Measurements from ENCODE around the gene RPL13. TPM values are rescaled to one million over a fixed set of nuclear protein-coding genes. Genes with fewer than 3 reads are reported as not detected.

The RPL13 gene
- total RNA-seq, 1 donor from 2014 or later = 882 TPM

DNA sequence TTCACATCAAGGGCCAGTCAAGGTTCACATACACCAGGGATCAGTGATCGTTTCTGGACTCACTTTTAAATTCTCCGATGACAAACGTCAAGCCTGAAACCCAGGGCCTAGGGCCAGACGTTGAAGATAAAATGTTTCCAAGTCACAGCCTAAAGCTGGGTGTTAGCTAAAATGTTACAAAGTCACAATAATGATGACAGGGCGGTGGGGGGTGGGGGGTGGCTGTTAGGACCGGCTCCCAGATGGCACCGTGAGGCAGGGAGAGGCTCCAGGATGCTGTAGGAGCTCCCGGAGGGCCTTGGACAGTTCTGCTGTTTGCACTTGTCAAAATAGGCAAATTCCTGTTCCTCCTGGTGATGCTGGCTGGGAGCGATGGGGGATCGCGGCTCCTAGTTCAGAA lies 16.4 kb upstream of the RPL13 start:
- intact Hi-C loops (cut with DNase I) = no loop called here
- DNase-seq (ENCODE audit: low spot score) = no peak

DNA sequence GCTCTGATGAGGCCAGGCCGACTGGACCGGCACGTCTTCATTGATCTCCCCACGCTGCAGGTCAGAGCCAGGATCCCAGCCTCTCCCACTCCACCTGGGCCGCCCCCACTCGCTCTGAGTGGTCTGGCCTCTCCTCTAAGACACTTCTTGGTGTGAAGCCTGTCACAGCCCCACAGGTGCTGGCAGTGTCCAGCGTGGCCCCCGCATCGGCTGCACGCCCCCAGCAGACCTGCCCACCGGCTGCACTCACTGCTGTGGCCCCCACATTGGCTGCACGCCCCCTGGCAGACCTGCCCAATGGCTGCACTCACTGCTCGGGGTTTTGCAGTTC lies 15.8 kb upstream of the RPL13 start:
- no peak for DNase-seq (ENCODE audit: low spot score)
- intact Hi-C loops (cut with DNase I) = no loop called here

DNA sequence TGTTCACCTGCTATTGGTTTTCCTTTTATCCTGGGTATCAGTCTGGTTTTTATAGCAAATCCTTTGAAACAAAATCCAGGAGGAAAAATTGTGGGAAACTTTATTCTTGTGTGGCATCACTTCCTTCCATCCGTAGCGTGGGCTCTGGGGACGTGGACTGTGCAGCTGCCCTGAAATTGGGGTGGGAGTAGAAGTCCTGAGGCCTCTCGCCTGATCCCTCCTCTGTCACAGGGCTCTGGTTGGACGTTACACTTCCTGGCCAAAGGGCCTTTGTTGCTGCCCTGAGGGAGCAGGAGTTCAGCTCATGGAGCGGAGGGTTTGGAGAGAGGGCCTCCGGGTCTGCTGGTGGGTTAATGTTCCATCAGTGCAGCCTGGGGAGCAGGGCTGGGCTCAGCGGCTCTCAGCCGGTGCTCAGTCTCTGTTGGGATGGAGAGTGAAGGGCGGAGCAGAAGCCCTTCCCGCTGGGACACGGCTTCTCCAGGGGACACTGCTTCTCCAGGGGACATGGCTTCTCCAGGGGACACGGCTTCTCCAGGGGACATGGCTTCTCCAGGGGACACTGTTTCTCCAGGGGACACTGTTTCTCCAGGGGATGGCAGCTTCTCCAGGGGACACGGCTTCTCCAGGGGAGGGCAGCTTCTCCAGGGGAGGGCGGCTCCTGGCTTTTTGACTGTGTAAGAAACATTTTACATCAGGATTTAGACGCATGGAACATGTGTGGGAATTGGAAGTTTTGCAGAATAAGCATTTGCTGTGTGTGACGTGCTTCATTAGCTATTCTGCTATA lies 15.2 kb upstream of the RPL13 start:
- no peak for DNase-seq (ENCODE audit: low spot score)

DNA sequence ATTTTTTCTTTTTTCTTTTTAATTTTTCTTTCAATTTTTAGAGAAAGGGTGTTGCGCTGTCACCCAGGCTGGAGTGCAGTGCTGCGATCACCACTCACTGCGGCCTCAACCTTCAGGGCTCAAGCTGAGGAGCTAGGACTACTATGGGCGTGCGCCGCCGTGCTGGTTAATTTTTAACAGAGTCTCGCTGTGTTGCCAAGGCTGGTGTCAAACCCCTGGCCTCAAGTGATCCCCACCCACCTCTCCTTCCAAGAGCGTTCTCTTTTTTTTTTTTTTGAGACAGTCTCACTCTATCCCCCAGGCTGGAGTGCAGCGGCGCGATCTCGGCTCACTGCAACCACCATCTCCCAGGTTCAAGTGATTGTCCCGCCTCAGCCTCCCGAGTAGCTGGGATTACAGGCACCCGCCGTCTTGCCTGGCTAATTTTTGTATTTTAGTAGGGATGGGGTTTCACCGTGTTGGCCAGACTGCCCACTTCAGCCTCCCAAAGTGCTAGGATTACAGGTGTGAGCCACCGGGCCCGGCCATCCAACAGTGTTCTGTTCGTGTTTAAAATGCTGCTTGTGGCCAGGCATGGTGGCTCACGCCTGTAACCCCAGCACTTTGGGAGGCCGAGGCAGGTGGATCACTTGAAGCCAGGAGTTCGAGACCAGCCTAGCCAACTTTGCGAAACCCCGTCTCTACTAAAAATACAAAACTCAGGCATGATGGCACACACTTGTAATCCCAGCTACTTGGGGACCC lies 14.5 kb upstream of the RPL13 start:
- intact Hi-C loops (cut with DNase I) = no loop called here
- DNase-seq (ENCODE audit: low spot score) = no peak

More for the DNA sequence above, 15.2 kb upstream of the RPL13 start:
- intact Hi-C loops (cut with DNase I) = no loop called here

DNA sequence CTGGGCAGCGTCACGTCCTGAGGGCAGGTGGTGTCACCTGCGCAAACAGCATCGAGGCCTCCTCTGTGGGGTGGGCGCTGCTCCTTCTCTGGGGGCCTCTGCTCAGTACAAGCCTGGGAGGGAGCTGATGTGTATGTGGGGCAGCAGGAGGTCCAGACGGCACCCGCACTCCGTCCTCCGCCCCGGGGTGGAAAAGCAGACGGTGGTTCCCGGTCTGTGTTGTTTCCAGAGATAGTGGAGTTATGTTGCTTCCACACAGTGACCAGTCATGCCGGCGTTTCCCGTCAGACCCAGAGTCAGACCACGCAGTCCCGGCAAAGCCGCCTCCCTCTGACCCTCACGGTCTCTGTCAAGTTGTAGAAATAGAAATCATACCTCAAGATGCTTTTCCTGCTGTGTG lies 13.7 kb upstream of the RPL13 start:
- intact Hi-C loops (cut with DNase I) = no loop called here
- DNase-seq (ENCODE audit: low spot score) = no peak

DNA sequence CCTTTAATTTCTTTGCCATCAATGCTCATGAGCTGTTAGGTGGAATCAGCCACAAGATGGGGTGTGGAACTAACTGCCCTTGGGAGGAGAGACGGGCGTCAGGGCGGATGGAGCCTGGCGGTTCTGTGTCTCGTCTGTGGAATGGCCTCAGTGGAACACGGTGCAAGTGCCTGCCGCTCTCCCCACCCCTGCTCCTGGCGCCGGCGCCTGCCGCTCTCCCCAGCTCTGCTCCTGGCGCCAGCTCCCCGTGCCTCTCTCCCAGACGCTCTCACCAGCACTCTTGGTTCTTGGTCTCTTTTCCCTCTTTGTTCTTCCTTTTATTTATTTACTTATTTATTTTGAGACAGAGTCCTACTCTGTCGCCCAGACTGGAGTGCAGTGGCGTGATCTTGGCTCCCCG lies 13.2 kb upstream of the RPL13 start:
- intact Hi-C loops (cut with DNase I) = no loop called here
- DNase-seq (ENCODE audit: low spot score) = no peak

DNA sequence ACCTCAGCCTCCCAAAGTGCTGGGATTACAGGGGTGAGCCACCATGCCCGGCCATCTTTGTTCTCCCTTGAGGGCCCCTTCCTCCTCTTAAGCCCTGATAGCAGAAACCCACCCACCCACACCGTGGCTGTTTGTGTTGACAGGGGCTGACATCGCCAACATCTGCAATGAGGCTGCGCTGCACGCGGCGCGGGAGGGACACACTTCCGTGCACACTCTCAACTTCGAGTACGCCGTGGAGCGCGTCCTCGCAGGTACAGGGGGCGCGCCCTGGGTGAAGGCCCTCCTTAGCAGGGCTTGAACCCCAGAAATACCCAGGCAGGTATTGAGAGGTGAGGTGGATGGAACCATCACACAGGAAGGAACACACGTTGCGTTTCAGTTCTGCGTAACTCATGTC lies 12.6 kb upstream of the RPL13 start:
- DNase-seq (ENCODE audit: low spot score) = no peak
- intact Hi-C loops (cut with DNase I) = no loop called here

DNA sequence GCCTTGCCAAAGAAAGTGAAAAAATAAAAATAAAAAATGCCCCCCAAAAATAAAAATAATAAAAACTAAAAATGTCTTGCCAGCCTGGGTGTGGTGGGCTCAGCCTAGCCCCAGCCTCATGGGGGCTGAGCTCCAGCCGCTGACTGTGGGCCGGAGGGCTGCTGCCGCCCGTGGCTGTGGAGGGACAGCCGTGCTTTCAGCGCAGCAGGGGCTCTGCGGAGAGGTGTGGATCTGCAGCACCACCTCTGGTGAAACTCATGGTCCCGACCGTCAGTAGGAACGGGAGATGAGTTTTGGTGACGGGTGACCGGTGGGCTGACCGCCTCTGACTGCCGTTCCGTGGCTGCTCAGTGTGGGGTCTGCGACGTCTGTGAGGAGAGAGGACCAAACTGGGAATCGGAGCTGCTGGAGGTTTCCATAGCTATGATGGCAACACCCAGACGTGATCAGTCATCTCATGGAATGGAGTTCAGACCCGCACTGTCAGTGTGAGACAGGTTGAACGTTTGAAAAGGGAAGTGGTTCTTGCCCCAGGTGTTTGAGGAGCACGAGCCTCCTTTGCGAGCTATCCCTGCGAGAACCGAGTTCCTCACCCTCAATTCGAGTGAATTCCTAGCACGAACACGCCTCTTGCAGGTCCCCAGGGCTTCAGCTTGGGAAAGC lies 12.0 kb upstream of the RPL13 start:
- intact Hi-C loops (cut with DNase I) = no loop called here

DNA sequence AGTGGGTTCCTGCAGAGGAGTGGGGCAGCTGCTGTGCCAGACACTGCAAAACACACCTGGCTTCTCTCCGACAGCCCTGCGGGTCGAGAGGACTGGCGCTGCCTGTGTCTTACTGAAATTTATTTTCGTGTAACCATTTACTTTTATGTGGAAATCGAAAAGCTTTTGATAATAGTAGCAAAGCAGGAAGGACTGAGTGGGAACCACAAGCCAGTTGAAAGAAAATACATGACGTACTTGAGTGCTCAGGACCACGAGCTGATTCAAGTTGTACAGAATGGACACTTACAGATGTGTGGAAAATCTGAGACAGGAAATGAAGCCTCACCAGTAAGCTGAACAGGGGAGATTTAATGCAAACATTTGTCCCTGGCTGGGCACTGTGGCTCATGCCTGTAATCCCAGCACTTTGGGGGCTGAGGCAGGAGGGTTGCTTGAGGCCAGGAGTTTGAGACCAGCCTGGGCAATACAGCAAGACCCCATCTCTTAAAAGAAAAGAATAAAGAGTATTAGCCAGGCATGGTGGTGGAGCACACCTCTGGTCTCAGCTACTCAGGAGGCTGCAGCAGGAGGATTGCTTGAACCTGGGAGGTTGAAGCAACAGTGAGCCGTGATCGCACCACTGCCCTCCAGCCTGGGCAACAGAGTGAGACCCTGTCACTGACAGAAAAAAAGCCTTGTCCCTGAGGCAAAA lies 11.3 kb upstream of the RPL13 start:
- intact Hi-C loops (cut with DNase I) = no loop called here

More for the DNA sequence above, 12.0 kb upstream of the RPL13 start:
- no peak for DNase-seq (ENCODE audit: low spot score)

DNA sequence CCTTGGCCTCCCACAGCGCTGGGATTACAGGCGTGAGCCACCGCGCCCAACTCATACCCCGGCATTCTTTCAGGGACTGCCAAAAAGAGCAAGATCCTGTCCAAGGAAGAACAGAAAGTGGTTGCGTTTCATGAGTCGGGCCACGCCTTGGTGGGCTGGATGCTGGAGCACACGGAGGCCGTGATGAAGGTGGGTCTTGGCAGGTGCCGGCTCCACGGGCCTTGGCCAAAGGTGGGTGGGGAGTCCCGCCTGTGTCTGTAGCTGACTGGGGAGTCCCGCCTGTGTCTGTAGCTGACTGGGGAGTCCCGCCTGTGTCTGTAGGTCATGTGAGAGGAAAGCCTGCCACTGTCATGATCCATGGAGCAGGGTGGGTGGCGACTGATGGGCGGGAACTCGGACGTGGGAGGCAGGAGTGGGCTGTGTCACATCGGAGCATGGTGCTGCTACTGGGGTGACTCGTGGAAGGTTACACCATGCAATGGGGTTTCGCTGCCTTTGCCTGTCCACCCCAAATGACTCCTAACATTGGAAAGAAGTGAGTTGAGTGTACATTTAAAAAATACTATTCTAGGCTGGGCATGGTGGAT lies 10.0 kb upstream of the RPL13 start:
- no peak for DNase-seq (ENCODE audit: low spot score)
- intact Hi-C loops (cut with DNase I) = no loop called here

More for the DNA sequence above, 11.3 kb upstream of the RPL13 start:
- no peak for DNase-seq (ENCODE audit: low spot score)

DNA sequence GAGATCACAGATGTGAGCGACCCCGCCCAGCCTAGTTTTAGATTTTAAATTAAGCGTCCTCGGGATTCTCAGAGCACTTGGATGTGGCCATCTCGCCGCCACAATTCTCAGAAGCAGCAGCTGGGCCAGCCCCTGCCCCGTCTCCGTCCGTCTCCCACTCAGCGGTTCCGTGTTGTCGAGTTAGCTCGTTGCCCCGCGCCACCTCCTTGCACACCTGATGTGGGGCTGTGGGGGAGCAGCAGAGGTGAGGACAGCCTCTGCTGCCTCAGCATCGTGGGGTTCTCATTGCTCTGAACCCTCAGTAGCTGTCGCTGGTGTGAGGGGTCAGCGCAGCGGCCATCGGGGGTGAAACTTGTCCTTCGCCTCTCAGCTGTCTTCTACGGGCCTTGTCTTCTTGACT lies 8.2 kb upstream of the RPL13 start:
- DNase-seq (ENCODE audit: low spot score) = no peak
- intact Hi-C loops (cut with DNase I) = no loop called here

DNA sequence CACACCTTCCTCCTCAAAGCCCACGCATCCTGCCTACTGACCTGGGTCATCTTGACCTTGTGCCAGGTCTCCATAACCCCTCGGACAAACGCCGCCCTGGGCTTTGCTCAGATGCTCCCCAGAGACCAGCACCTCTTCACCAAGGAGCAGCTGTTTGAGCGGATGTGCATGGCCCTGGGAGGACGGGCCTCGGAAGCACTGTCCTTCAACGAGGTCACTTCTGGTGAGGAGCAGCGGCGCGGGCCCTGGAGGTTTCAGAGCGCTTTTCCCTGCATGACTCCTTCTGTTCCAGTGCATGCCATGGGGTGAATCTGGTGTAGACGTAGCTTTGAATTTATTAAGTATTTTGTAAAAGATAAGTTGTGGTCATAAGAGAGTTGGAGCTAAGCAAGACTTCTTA lies 7.6 kb upstream of the RPL13 start:
- intact Hi-C loops (cut with DNase I) = no loop called here
- DNase-seq (ENCODE audit: low spot score) = no peak

DNA sequence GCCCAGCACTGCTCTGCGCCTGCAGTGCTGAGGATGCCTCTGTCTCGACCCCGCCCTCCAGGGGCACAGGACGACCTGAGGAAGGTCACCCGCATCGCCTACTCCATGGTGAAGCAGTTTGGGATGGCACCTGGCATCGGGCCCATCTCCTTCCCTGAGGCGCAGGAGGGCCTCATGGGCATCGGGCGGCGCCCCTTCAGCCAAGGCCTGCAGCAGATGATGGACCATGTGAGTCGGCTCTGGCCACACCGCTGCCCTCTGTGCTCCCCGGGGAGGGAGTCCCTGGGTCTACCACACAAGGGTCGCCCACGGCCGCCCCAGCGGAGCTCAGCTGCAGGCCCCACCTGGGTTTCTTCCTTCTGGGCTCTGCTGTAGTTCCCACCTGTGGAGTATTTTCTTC lies 6.7 kb upstream of the RPL13 start:
- intact Hi-C loops (cut with DNase I) = no loop called here
- DNase-seq (ENCODE audit: low spot score) = no peak

DNA sequence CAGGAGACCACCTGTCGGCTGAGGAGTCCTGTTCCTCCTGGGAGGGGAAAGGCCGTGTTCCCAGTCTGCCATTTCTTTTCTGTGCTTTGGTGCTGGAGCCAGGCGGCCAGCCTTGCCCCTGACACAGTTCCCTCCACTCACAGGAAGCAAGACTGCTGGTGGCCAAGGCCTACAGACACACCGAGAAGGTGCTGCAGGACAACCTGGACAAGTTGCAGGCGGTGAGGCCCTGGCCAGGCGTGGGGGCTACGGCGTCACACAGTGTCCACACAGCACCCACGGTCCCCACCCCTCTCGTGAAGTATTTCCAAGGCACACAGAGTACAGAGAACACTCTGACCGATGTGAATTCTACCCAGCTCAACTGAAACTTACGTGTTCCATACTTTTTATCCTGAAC lies 6.1 kb upstream of the RPL13 start:
- intact Hi-C loops (cut with DNase I) = no loop called here
- DNase-seq (ENCODE audit: low spot score) = no peak

DNA sequence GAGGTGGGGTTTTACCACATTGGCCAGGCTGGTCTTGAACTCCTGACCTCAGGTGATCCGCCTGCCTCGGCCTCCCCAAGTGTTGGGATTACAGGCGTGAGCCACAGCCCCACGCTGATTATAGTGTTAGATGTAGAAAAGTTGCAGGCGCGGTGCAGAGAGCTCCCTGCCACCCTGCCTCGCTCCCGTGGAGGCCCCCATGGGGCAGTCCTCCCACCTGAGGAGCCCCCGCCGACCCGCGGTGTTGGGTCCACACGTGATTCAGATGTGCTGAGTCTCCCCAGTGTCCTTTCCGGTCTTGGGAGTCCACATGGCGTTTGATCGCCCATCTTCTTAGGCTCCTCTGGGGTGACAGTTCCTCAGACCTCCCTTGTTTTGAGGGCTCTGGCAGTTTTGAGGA lies 5.2 kb upstream of the RPL13 start:
- DNase-seq (ENCODE audit: low spot score) = no peak
- intact Hi-C loops (cut with DNase I) = no loop called here

DNA sequence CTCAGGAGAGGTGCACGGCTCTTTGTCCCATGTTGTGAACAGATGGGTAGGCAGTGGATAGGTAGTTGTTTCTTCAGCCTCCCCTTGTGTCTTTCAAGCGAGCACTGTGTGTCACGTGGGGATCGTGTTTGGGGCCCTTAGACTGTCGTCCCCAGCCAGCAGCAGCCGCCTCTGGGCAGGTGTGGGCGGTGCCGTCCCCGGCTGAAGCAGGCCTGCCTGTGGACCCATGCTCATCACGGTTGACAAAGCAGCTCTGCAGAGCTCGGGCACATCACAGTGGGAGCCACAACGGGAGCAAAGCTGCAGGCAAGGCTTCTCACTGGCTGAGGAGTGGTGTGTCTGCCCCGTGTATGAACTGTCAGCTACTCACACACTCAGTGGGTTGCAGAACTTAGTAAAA lies 4.7 kb upstream of the RPL13 start:
- intact Hi-C loops (cut with DNase I) = loop anchor here (2.0 kb wide), 1 partner anchor 221 kb away; no protein-coding TSS in a partner anchor
- DNase-seq (ENCODE audit: low spot score) = no peak

DNA sequence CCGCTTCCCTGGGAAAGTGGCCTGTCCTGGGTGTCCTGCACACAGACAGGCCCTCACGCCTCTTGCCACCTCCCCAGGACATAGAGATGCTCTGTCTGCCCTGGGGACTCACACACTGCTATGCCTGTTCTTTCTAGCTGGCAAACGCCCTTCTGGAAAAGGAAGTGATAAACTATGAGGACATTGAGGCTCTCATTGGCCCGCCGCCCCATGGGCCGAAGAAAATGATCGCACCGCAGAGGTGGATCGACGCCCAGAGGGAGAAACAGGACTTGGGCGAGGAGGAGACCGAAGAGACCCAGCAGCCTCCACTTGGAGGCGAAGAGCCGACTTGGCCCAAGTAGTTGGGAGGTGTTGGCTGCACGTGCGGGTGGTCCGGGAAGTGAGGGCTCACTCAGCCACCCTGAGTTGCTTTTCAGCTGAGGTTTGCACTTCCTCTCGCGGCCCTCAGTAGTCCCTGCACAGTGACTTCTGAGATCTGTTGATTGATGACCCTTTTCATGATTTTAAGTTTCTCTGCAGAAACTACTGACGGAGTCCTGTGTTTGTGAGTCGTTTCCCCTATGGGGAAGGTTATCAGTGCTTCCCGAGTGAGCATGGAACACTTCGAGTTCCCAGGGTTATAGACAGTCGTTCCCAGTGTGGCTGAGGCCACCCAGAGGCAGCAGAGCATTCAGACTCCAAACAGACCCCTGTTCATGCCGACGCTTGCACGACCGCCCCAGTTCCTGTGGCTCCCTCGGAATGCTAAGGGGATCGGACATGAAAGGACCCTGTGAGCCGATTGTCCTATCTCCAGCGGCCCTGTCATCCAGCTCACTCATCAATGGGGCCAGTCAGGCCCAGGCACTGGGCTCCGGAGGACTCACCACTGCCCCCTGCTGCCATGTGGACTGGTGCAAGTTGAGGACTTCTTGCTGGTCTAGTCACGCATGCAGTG lies 3.5 kb upstream of the RPL13 start:
- peak; percentile 88 for DNase-seq (ENCODE audit: low spot score)
- intact Hi-C loops (cut with DNase I) = loop anchor here (2.0 kb wide), 1 partner anchor 222 kb away; no protein-coding TSS in a partner anchor

DNA sequence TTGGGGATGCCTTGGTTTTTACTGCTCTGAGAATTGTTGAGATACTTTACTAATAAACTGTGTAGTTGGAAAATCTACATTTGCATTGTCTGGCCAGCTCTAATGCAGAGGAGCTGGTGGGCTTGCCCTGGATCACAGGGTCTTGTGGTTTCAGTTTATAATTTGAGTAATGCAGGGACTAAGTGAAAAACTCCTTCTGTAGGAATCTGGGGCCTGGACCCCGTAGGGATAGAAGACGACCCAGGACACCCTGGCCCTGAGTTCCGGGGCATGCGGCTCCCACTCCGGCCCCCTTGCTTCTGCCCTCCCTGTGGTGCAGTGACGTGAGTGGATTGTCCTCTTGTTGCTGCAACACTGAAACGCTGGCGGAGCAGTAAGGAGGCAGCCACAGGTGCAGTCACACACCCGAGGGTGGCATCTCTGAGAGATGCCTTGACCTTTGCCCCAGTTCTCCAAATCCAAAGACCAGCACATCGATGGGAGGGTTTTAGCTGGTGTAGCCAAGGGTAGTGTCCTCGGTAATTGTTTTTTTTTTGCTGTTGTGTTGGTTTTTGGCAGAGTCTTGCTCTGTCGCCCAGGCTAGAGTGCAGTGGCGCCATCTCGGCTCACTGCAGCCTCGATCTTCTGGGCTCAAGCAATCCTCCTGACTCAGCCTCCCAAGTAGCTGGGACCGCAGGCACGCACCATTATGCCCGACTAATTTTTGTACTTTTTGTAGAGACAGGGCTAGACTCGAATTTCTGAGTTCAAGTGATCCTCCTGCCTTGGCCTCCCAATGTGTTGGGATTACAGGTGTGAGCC lies 2.6 kb upstream of the RPL13 start:
- intact Hi-C loops (cut with DNase I) = loop anchor here (2.0 kb wide), 1 partner anchor 223 kb away; no protein-coding TSS in a partner anchor
- no peak for DNase-seq (ENCODE audit: low spot score)
